Anterior cingulate cortex (tissue), 58 donors: ENCODE measurements around the gene DNAH5.
"Not testable (repeated sequence)": the region's sequence is repeated elsewhere in the genome, so short reads cannot be mapped to it uniquely, and the experiment has no call there.

ENCODE experiments used
- DNase-seq, 58 donors: peaks; one replicate each; lab custom pipeline; 2025; lab: John Stamatoyannopoulos, UW

The DNAH5 gene

GRCh38 chr5:13944560-13945199 is at the start of gene DNAH5:
TSS of gene DNAH5 (minus strand) at chr5:13944688. CDS start at chr5:13944438, 250 bp downstream.
- no peak for DNase-seq

- DNase-seq: no peak
Measured at GRCh38 chr5:13993926-13994325, 49.4 kb upstream of the DNAH5 start.

GRCh38 chr5:13992795-13993194 is 48.3 kb upstream of the DNAH5 start:
- no peak for DNase-seq

- DNase-seq: no peak
Measured at GRCh38 chr5:13991365-13991764, 46.9 kb upstream of the DNAH5 start.

GRCh38 chr5:13990896-13991295 is 46.4 kb upstream of the DNAH5 start:
- no peak for DNase-seq

GRCh38 chr5:13989832-13990231 is 45.3 kb upstream of the DNAH5 start:
- DNase-seq: no peak

GRCh38 chr5:13987843-13988464 is 43.5 kb upstream of the DNAH5 start:
- DNase-seq: peak in 25 of 58 donors; percentile 3 to 59 (median 13)

GRCh38 chr5:13985731-13986418 is 41.4 kb upstream of the DNAH5 start:
- DNase-seq: no peak

GRCh38 chr5:13984888-13985287 is 40.4 kb upstream of the DNAH5 start:
- not testable (repeated sequence) for DNase-seq

GRCh38 chr5:13976867-13977830 is 32.7 kb upstream of the DNAH5 start:
- no peak for DNase-seq

GRCh38 chr5:13976223-13976622 is 31.7 kb upstream of the DNAH5 start:
- DNase-seq: no peak

GRCh38 chr5:13975246-13975645 is 30.8 kb upstream of the DNAH5 start:
- DNase-seq: peak in 3 of 58 donors; percentile 12 to 13 (median 13)

- DNase-seq: no peak
Measured at GRCh38 chr5:13973724-13974123, 29.2 kb upstream of the DNAH5 start.

- DNase-seq: no peak
Measured at GRCh38 chr5:13972029-13972428, 27.5 kb upstream of the DNAH5 start.

- DNase-seq: peak in 7 of 58 donors; percentile 16 to 73 (median 42)
Measured at GRCh38 chr5:13957032-13957645, 12.7 kb upstream of the DNAH5 start.

GRCh38 chr5:13956471-13956870 is 12.0 kb upstream of the DNAH5 start:
- DNase-seq: no peak

GRCh38 chr5:13955896-13956295 is 11.4 kb upstream of the DNAH5 start:
- DNase-seq: no peak

- peak in 31 of 58 donors; percentile 7 to 75 (median 40) for DNase-seq
Measured at GRCh38 chr5:13946111-13946510, 1.6 kb upstream of the DNAH5 start.

GRCh38 chr5:13945271-13945670 is 783 bp upstream of the DNAH5 start:
- no peak for DNase-seq

- peak in 4 of 58 donors; percentile 5 to 35 (median 26) for DNase-seq
Measured at GRCh38 chr5:13943676-13944075, 812 bp downstream of the DNAH5 start.
